Lung (tissue), 12 donors: ENCODE results near the gene ANK3. TPM values are rescaled to one million over a fixed set of nuclear protein-coding genes. Genes with fewer than 3 reads are reported as not detected.

Experiments
- ATAC-seq: fragments of 200-7000 bp; cut with Tn5 transposase; one replicate; pipeline ENCODE4 v1.9.1; 2020; ENCODE audit warnings: moderate number of reproducible peaks; ENCODE audit not compliant: insufficient read depth, low FRiP score
- DNase-seq, 3 donors: peaks; one replicate each; pipeline ENCODE4 v3.0.0-alpha.2; 2013 to 2017
- H3K27ac ChIP-seq, 2 donors: one replicate each; pipeline ENCODE4 v1.5.1; 2013; ENCODE audit warnings: mild to moderate bottlenecking in 2 of 2, moderate library complexity in 2 of 2, control low read depth in 1 of 2, inconsistent platforms in 1 of 2, low read depth in 1 of 2, low read length in 1 of 2
- H3K27me3 ChIP-seq, 3 donors: one replicate each; pipeline ENCODE4 v1.5.1; 2013; ENCODE audit warnings: low read length in 2 of 3; ENCODE audit not compliant: control insufficient read depth in 3 of 3, insufficient read depth in 3 of 3
- H3K36me3 ChIP-seq, 4 donors: one replicate each; pipeline ENCODE4 v1.5.1; 2013; ENCODE audit warnings: low read length in 4 of 4, mild to moderate bottlenecking in 1 of 4, moderate library complexity in 1 of 4; ENCODE audit not compliant: control insufficient read depth in 4 of 4, insufficient read depth in 4 of 4
- H3K4me1 ChIP-seq, 5 donors: one replicate each; pipeline ENCODE4 v1.5.1; 2013; ENCODE audit warnings: low read length in 5 of 5, mild to moderate bottlenecking in 2 of 5, moderate library complexity in 1 of 5; ENCODE audit not compliant: control insufficient read depth in 5 of 5, insufficient read depth in 5 of 5
- H3K4me3 ChIP-seq: one replicate; pipeline ENCODE4 v1.5.1; 2013; ENCODE audit warnings: mild to moderate bottlenecking, control low read depth, moderate library complexity
- H3K9ac ChIP-seq, 2 donors: one replicate each; pipeline ENCODE4 v1.5.1; 2013; ENCODE audit warnings: low read length in 2 of 2, control low read depth in 1 of 2; ENCODE audit not compliant: insufficient read depth in 1 of 2
- H3K9me3 ChIP-seq, 4 donors: one replicate each; pipeline ENCODE4 v1.5.1; 2013; ENCODE audit warnings: low read length in 3 of 4, mild to moderate bottlenecking in 1 of 4, moderate library complexity in 1 of 4; ENCODE audit not compliant: control insufficient read depth in 4 of 4, insufficient read depth in 3 of 4
- WGBS, 2 donors: extraction: QIAGEN DNeasy Blood & Tissue Kit; methylation state at CpG; one replicate each; pipeline ENCODE4 v1.1.7; 2013; 5-methylcytosine and 5-hydroxymethylcytosine counted together
- polyA plus RNA-seq, 2 donors: library from polyadenylated mRNA; stranded (reverse); fragments of 200-250 nt; gene quantifications; one replicate each; pipeline ENCODE4 v1.2.1, GENCODE V29; 2013
- total RNA-seq, 2 donors: library from RNA; depleted of rRNA in 1 of 2; stranded (reverse); fragments of >200 nt in 1 of 2; gene quantifications; one replicate each; pipeline ENCODE4 v1.2.1, GENCODE V29; 2014 to 2021
- TF ChIP-seq, protein P1 (sequence below): IDR thresholded peaks from 2 replicates; pipeline ENCODE4 v1.5.1; 2012; ENCODE audit warnings: mild to moderate bottlenecking; ENCODE audit errors: control extremely low read depth, extremely low read depth
- donor health status: control.
- donor health status: control.
- donor health status: Bipolar disorder and iron deficiency.
- donor health status: healthy.
- donor health status: DM: yes; HTN: yes; CAD: no.

Gene ANK3
- total and polyA plus RNA-seq, 4 donors: 10.4 to 96.0 (median 46.4) TPM

DNA sequence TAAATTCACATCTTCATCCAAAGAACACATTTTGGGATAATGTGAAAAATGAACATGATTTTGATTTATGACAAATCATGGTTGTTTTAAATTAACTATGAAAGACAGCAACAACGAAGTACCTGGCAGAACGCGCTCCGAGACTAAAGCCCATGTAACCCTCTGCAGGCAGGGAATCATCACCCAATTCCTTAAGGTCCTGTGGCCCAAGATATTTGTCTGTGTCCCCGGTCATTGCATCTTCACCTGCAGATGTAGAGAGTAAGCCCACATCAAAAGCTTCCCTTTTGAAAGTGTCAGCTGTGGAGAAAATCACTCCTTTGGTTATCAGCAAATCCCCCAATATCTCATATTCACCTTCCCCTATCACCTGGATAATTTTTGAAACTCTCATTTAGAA lies 250.8 kb downstream of the ANK3 start:
- no peaks in the 10 kb centered on the region for H3K9me3 ChIP-seq
- no peak overlapping the region for H3K27ac ChIP-seq
- peaks cover 0 to 2% (median under 1%) of the 10 kb centered on the region in 4 donors for H3K36me3 ChIP-seq
- H3K4me1 ChIP-seq: peaks cover 0 to 17% (median 2%) of the 10 kb centered on the region in 5 donors
- ATAC-seq (no peak), DNase-seq (no peak)
- 87 to 91% methylated on average over 5 of the region's 5 CpGs for WGBS, 2 donors
- no peak overlapping the region for H3K9ac ChIP-seq
- TF ChIP-seq, protein P1, sequence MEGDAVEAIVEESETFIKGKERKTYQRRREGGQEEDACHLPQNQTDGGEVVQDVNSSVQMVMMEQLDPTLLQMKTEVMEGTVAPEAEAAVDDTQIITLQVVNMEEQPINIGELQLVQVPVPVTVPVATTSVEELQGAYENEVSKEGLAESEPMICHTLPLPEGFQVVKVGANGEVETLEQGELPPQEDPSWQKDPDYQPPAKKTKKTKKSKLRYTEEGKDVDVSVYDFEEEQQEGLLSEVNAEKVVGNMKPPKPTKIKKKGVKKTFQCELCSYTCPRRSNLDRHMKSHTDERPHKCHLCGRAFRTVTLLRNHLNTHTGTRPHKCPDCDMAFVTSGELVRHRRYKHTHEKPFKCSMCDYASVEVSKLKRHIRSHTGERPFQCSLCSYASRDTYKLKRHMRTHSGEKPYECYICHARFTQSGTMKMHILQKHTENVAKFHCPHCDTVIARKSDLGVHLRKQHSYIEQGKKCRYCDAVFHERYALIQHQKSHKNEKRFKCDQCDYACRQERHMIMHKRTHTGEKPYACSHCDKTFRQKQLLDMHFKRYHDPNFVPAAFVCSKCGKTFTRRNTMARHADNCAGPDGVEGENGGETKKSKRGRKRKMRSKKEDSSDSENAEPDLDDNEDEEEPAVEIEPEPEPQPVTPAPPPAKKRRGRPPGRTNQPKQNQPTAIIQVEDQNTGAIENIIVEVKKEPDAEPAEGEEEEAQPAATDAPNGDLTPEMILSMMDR: no peak
- no peaks in the 10 kb centered on the region for H3K27me3 ChIP-seq
- no peak overlapping the region for H3K4me3 ChIP-seq

DNA sequence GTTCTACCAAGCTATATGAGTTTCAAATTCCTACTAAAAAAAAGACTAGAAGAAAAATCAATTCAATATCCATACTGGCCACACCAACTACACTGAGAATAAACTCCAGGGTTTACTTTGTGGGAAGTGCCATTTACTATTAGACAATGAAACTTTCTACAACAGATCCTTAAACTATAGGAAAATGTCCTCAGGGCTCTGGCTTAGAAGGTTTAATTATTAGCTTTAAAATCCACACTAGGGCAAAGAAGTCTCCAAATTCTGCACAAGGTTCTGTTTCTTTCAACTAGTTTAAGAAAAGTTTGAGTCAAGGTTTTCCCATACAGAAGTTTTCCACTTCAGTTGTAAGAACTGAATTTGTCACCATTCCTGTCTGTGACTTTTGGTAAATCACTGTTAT lies 251.6 kb downstream of the ANK3 start:
- Histone ChIP-seq H3K27me3 (no peaks in the 10 kb centered on the region), H3K27ac (no peak overlapping the region), H3K9ac (no peak overlapping the region), H3K36me3 (peaks cover 0 to 2% (median 0%) of the 10 kb centered on the region in 4 donors), H3K4me1 (peaks cover 0 to 17% (median 2%) of the 10 kb centered on the region in 5 donors), H3K4me3 (no peak overlapping the region), H3K9me3 (no peaks in the 10 kb centered on the region)
- no peak for ATAC-seq
- peak in 2 of 3 donors; percentile 25 to 53 for DNase-seq
- TF ChIP-seq, protein P1: no peak

DNA sequence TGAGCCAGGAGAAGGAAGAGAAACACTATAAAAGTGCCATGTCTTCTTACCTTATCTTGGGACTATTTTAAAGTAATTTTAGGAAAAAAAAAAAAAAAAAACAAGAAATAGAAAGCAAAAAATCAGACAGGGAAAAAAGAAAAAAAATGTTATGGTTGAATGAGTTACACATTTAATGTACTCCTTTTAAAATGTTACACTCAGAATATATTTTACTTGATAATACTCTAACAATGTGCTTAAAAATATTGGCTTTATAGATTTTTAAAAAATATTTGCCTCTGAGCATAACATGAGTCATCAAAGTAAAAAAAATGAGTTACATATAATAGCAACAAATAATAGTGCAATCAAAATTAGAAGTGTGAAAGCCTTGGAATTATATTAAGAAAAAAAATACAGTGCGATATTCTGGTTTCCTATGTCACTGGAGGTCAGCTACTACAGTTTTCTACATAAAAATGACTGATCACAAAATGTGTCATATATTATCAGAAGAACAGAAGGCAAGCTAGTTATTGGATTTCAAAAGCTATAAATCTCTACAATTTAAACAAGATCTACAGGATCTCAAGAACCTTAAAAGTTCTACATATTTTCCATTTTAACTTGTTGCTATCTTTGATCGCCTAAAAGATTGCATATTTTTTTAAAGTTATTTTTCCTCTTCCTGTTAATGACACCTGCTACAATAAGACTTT lies 252.2 kb downstream of the ANK3 start:
- ATAC-seq: no peak
- Histone ChIP-seq H3K4me3 (no peak overlapping the region), H3K9me3 (no peaks in the 10 kb centered on the region), H3K27me3 (no peaks in the 10 kb centered on the region), H3K36me3 (peaks cover 0 to 2% (median 0%) of the 10 kb centered on the region in 4 donors), H3K9ac (no peak overlapping the region), H3K4me1 (peaks cover 0 to 17% (median 2%) of the 10 kb centered on the region in 5 donors), H3K27ac (no peak overlapping the region)
- no peak for DNase-seq
- 95 to 96% methylated on average over 2 of the region's 2 CpGs for WGBS, 2 donors
- TF ChIP-seq, protein P1: no peak
